Common myeloid progenitor, CD34-positive (primary cell): ENCODE data around the gene MYO1C.
A peak's percentile ranks its signal among the peaks of the same experiment; 100 is the strongest.

ENCODE experiments used
- CTCF ChIA-PET: fragments of 350-600 bp; sonication (Branson Sonifier 250); formaldehyde crosslinking; loops from one replicate; lab custom pipeline; 2021; ENCODE audit warnings: antibody characterized with exemption; lab: Charles Lee
- POLR2A ChIA-PET: fragments of 350-600 bp; sonication (Branson Sonifier 250); formaldehyde crosslinking; loops from one replicate; lab custom pipeline; 2021; ENCODE audit warnings: antibody characterized with exemption; lab: Charles Lee
- DNase-seq, 3 donors: peaks; one replicate each; pipeline versions ENCODE4 v3.0.0 to v3.0.0-alpha.2; 2013
- H3K27ac ChIP-seq, 2 experiments: 1 replicate in 1 of 2; 2 replicates in 1 of 2; pipeline ENCODE4 v1.7.0; 2013; ENCODE audit warnings: inconsistent platforms in 2 of 2, low read length in 2 of 2, mild to moderate bottlenecking in 2 of 2, low read depth in 1 of 2, moderate library complexity in 1 of 2; ENCODE audit not compliant: severe bottlenecking in 2 of 2, insufficient read depth in 1 of 2, poor library complexity in 1 of 2
- H3K27me3 ChIP-seq, 5 experiments: replicated peaks in 2 of 5; 1 replicate in 3 of 5; 2 replicates in 2 of 5; pipeline versions ENCODE4 v1.6.1 to v1.7.0; 2013; ENCODE audit warnings: low read length in 4 of 5, mild to moderate bottlenecking in 2 of 5, moderate library complexity in 2 of 5, inconsistent platforms in 1 of 5; ENCODE audit not compliant: insufficient read depth in 5 of 5, control insufficient read depth in 4 of 5
- H3K36me3 ChIP-seq, 4 experiments: 1 replicate in 2 of 4; 2 replicates in 2 of 4; pipeline versions ENCODE4 v1.6.1 to v1.7.0; 2013; ENCODE audit warnings: low read length in 3 of 4, control low read depth in 1 of 4, mild to moderate bottlenecking in 1 of 4; ENCODE audit not compliant: control insufficient read depth in 4 of 4, insufficient read depth in 4 of 4
- H3K4me1 ChIP-seq, 4 experiments: 1 replicate in 3 of 4; 2 replicates in 1 of 4; pipeline versions ENCODE4 v1.6.1 to v1.7.1; 2013; ENCODE audit warnings: low read length in 3 of 4, mild to moderate bottlenecking in 3 of 4, control low read depth in 1 of 4, inconsistent platforms in 1 of 4, moderate library complexity in 1 of 4; ENCODE audit not compliant: control insufficient read depth in 4 of 4, insufficient read depth in 4 of 4; ENCODE audit errors: control extremely low read depth in 1 of 4
- H3K4me3 ChIP-seq, 7 experiments: 1 replicate in 4 of 7; 2 replicates in 3 of 7; pipeline versions ENCODE4 v1.5.1 to v1.7.0; 2013; ENCODE audit warnings: mild to moderate bottlenecking in 7 of 7, low read length in 6 of 7, moderate library complexity in 6 of 7, inconsistent platforms in 2 of 7, low read depth in 2 of 7, control low read depth in 1 of 7; ENCODE audit not compliant: insufficient read depth in 4 of 7, control insufficient read depth in 1 of 7; ENCODE audit errors: extremely low read depth in 1 of 7
- H3K9me3 ChIP-seq, 5 experiments: 1 replicate in 4 of 5; 2 replicates in 1 of 5; pipeline versions ENCODE4 v1.6.1 to v1.7.1; 2013; ENCODE audit warnings: low read length in 4 of 5, mild to moderate bottlenecking in 2 of 5, inconsistent platforms in 1 of 5, low read depth in 1 of 5, moderate library complexity in 1 of 5; ENCODE audit not compliant: control insufficient read depth in 4 of 5, insufficient read depth in 2 of 5; ENCODE audit errors: control extremely low read depth in 1 of 5
- WGBS: methylation state at CpG from one replicate; pipeline ENCODE4 v1.1.5; 2013; ENCODE audit not compliant: insufficient coverage; 5-methylcytosine and 5-hydroxymethylcytosine counted together

Gene MYO1C

DNA sequence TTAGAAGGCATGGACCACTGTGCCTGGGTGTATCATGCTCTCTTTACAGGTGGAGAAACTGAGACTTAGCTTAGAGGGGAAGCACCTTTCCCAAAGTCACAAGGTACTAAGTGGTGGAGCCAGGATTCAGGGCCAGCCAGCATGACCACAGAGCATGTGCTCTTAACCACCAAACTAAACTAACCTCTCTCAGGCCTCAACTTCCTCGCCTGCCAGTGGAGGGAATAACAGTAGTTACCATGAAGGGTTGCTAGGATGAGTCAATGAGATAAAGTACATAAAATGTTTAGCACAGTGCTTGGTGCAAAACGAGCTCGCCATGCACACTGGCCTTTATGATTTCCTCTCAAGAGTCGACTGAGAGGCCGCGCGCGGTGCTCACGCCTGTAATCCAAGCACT, 6.4 kb upstream of the MYO1C start:
- DNase-seq = peak in 2 of 3 donors; percentile 70 to 83
- Histone ChIP-seq H3K4me1 (peaks cover 0 to 25% (median 5%) of the 10 kb centered on the region in 4 experiments), H3K36me3 (peaks cover 0 to 25% (median 11%) of the 10 kb centered on the region in 4 experiments)

DNA sequence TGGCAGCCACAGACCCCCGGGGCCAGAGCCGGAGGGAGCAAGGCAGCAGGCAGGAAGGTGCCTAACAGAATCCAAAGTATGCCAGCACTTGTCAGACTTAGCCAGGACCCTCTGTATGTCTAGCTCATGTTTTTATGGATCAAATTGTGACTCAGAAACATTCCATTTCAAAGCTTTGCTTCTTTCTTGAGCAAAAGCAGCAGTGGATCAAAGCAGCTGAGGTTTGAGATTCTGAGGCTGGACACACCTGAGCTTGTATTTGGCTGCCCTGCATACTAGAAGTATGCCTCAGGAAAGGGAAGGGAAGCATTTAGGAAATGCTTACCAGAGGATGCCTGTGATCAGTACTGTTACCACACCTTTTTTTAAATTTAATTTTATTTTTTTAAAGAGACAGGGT, 5.7 kb upstream of the MYO1C start:
- CTCF ChIA-PET = interaction anchor here (1.2 to 1.4 kb wide), 2 partner anchors 11 to 18 kb away, joined by 4 read pairs; partner anchors contain the start of gene INPP5K
- peaks cover 0 to 25% (median 11%) of the 10 kb centered on the region in 4 experiments for H3K36me3 ChIP-seq
- no peak overlapping the region for H3K27ac ChIP-seq
- no peaks in the 10 kb centered on the region for H3K9me3 ChIP-seq
- H3K27me3 ChIP-seq = peaks cover 0 to 6% (median 2%) of the 10 kb centered on the region in 5 experiments
- peaks cover 2 to 25% (median 8%) of the 10 kb centered on the region in 4 experiments for H3K4me1 ChIP-seq
- POLR2A ChIA-PET = no interaction called here
- DNase-seq = no peak
- no peak overlapping the region for H3K4me3 ChIP-seq
- 92% methylated on average over 2 of the region's 2 CpGs for WGBS

More for the DNA sequence above, 6.4 kb upstream of the MYO1C start:
- H3K9me3 ChIP-seq = no peaks in the 10 kb centered on the region
- 81% methylated on average over 8 of the region's 9 CpGs for WGBS
- peaks cover 0 to 3% (median 2%) of the 10 kb centered on the region in 5 experiments for H3K27me3 ChIP-seq
- ChIA-PET POLR2A (interaction anchor here (1.0 kb wide), 1 partner anchor 13 kb away, joined by 3 read pairs; no protein-coding TSS in a partner anchor), CTCF (interaction anchor here (1.4 to 1.5 kb wide), 2 partner anchors 11 to 15 kb away, joined by 3 to 4 read pairs; no protein-coding TSS in a partner anchor)
- H3K27ac ChIP-seq = no peak overlapping the region
- no peak overlapping the region for H3K4me3 ChIP-seq

DNA sequence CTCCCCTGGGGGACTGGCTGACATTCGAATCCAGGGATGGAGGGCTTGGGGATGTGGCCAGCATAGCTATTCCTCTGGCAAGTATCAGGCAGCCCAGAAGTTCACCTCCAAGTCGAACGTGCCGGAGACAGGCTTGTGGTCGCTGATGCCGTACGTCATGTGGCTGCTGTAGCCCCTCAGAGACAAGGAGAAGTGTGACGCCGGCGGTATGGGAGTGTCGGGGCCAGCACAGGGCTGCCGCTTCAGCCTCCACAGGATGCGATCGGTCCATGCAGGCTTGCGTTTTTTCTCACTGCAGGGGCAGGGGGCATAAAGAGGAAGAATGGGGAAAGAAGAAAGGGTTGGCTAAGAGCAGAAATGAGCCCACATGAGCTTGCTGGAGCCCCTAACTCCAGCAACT, 5.3 kb upstream of the MYO1C start:
- peak in 2 of 3 donors; percentile 33 to 57 for DNase-seq
- WGBS = 79% methylated on average over 8 of the region's 15 CpGs
- Histone ChIP-seq H3K27me3 (peaks cover 0 to 10% (median 4%) of the 10 kb centered on the region in 5 experiments), H3K4me3 (no peak overlapping the region), H3K27ac (no peak overlapping the region), H3K36me3 (peaks cover 0 to 25% (median 11%) of the 10 kb centered on the region in 4 experiments), H3K9me3 (no peaks in the 10 kb centered on the region), H3K4me1 (peaks cover 6 to 25% (median 10%) of the 10 kb centered on the region in 4 experiments)
- ChIA-PET CTCF (interaction anchor here (1.2 to 1.4 kb wide), 2 partner anchors 12 to 18 kb away, joined by 4 read pairs; partner anchors contain the start of gene INPP5K), POLR2A (no interaction called here)

DNA sequence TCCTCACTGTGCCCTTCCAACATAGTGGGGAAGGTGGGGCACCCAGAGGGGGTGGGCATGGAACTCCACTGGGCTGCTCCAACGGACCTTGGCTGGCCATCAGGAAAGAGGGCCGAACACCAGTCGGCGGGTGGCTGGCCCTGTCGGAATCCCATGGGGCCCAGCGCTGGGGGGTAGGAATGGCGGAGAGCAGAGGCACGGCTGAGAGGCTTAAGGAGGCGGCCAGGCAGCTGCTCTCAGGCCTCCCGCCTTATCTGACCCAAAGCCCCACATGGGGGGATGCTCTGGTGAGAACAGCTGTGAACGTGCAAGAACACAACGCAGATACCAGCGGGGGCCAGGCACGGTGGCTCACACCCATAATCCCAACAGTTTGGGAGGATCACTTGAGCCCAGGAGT, 4.4 kb upstream of the MYO1C start:
- ChIA-PET CTCF (interaction anchor here (1.3 kb wide), 1 partner anchor 132 kb away, joined by 3 read pairs; no protein-coding TSS in a partner anchor), POLR2A (no interaction called here)
- 98% methylated on average over 12 of the region's 14 CpGs for WGBS
- Histone ChIP-seq H3K36me3 (peaks cover 0 to 25% (median 11%) of the 10 kb centered on the region in 4 experiments), H3K4me3 (no peak overlapping the region), H3K27me3 (peaks cover 0 to 20% (median 11%) of the 10 kb centered on the region in 5 experiments), H3K4me1 (peaks cover 6 to 27% (median 18%) of the 10 kb centered on the region in 4 experiments), H3K27ac (no peak overlapping the region), H3K9me3 (no peaks in the 10 kb centered on the region)
- DNase-seq = no peak

DNA sequence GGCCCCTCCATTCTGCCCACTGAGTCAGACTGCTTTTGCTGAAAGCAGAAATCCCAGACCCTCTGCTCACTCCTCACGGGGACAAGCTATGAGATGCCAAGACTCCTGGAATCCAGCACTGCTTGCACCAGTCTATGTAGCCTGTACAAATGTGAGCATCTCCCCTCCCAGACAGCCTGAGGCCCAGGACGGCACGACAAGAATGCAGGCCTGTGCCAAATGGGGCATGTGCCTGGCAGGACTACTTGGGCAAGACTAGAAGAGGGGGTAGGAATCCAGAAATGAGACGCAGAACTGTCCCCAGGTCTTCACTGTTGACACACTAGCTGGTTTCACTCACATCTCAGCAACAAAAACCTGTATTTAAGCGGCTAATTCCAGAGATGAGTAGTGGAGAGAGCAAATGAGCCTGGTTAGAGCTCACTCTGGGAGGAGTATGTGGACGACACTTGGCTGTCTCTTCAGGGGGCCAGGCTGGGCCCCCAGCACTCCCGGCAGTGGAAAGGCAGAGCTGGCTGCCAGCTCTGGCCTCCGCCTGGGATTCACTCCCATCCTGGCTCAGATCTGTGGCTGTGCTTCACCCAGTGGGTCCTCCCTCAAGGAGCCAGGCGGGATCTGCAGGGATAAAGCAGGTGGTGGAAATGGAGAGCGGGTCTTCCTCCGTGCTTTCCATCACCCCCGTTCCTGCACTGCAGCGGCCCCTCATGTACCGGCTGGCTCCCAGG, 2.9 kb upstream of the MYO1C start:
- Histone ChIP-seq H3K4me1 (peaks cover 7 to 38% (median 28%) of the 10 kb centered on the region in 4 experiments), H3K27me3 (peaks cover 0 to 23% (median 11%) of the 10 kb centered on the region in 5 experiments), H3K4me3 (no peak overlapping the region), H3K9me3 (no peaks in the 10 kb centered on the region), H3K36me3 (peaks cover 0 to 25% (median 11%) of the 10 kb centered on the region in 4 experiments), H3K27ac (no peak overlapping the region)
- 95% methylated on average over 12 of the region's 14 CpGs for WGBS
- POLR2A ChIA-PET = interaction anchor here (1.0 kb wide), 1 partner anchor 14 kb away, joined by 3 read pairs; no protein-coding TSS in a partner anchor
- DNase-seq = no peak
- CTCF ChIA-PET = interaction anchor here (1.0 to 1.3 kb wide), 3 partner anchors 11 to 130 kb away, joined by 3 to 4 read pairs (median 3); no protein-coding TSS in a partner anchor

DNA sequence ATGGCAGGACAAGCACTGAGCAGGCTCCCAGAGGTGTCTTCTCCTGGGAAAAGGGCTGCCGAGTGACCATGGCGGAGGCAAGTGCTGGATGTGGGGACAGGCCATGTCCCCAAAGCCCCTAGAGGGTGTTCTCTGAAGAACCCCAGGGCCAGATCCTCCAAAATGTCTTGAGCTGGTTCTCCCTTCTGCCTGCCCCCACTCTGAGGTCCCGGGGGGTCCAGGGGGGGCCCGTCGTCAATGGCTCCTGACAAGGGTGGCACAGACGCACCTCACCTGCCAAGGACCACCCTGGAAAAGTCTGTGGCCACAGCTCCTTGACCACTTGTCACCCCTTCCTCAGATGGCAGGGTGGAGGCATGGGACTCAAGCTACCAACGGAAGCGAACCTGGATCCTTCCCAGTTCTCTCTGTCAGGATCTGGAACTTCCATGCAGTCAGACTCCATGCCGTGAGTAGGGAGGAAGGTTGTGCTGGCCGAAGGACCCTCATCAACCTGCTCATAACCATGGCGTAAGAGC, 2.3 kb upstream of the MYO1C start:
- 100% methylated on average over 7 of the region's 11 CpGs for WGBS
- Histone ChIP-seq H3K27me3 (peaks cover 0 to 23% (median 11%) of the 10 kb centered on the region in 5 experiments), H3K36me3 (peaks cover 0 to 25% (median 11%) of the 10 kb centered on the region in 4 experiments), H3K9me3 (no peaks in the 10 kb centered on the region), H3K27ac (no peak overlapping the region), H3K4me1 (peaks cover 8 to 39% (median 30%) of the 10 kb centered on the region in 4 experiments), H3K4me3 (no peak overlapping the region)
- CTCF ChIA-PET = interaction anchor here (1.0 to 1.2 kb wide), 2 partner anchors 10 to 18 kb away, joined by 3 to 4 read pairs; no protein-coding TSS in a partner anchor
- no peak for DNase-seq
- POLR2A ChIA-PET = interaction anchor here (1.0 kb wide), 1 partner anchor 13 kb away, joined by 3 read pairs; no protein-coding TSS in a partner anchor
